ENCODE measurements around the gene CERS6.

- TF ChIP-seq CTCF (IDR thresholded peaks at IDR 0.05; ENCODE audit: poor library complexity, severe bottlenecking) (no peak), REST (IDR thresholded peaks at IDR 0.05; ENCODE audit: borderline replicate concordance) (no peak), EZH2 (IDR thresholded peaks at IDR 0.05; ENCODE audit: borderline replicate concordance, insufficient read depth, low read length, poor library complexity, severe bottlenecking) (no peak), POLR2AphosphoS5 (IDR thresholded peaks at IDR 0.05) (no peak), TAF1 (IDR thresholded peaks at IDR 0.05; ENCODE audit: low read depth) (no peak), EP300 (conservative IDR thresholded peaks at IDR 0.05; ENCODE audit: poor library complexity, severe bottlenecking) (no peak), MXI1 (conservative IDR thresholded peaks at IDR 0.05; ENCODE audit: poor library complexity, severe bottlenecking) (no peak)
Measured at GRCh38 chr2:168727904-168728470, 271.9 kb downstream of the CERS6 start.
